DMS153 (cell line): ENCODE results near the gene CRYBG3.

ENCODE experiments used
- DNase-seq: peaks from one replicate; lab custom pipeline; 2025; lab: John Stamatoyannopoulos, UW

The CRYBG3 gene

DNA sequence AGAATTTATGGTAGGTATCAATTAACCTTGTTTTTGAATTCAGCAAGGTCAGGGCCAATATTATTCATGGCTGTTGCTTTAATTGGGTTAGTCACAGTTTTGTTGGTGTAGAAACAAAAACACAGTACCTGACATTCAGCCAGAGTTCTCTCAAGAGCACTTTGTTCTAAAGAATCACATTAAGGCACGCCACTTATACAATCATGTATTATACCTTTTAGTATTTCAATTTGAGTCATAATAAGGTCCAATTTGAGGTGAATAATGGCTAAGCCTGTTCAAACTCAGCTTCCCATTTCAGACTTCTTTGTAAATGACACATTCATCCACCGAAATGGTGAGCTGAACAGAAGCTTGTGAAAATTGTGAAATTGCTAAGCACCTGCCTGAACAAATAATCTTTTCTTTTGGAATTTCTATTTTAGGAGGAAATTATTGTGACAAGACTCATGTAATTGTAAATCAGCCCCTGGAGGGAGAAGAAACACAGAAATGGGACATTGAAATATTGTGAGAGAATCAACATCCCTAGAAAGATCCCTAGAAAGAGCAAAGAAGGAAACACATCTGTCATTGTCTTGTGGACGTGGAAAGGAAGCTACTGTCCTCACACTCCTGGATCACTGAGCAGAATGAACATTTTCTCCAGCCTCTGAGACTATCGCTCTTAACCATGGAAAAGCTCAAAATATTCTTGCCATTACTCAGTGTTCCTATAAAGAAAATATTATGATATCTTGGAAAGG is 121.2 kb downstream of the CRYBG3 start:
- DNase-seq, result peak; percentile 29

DNA sequence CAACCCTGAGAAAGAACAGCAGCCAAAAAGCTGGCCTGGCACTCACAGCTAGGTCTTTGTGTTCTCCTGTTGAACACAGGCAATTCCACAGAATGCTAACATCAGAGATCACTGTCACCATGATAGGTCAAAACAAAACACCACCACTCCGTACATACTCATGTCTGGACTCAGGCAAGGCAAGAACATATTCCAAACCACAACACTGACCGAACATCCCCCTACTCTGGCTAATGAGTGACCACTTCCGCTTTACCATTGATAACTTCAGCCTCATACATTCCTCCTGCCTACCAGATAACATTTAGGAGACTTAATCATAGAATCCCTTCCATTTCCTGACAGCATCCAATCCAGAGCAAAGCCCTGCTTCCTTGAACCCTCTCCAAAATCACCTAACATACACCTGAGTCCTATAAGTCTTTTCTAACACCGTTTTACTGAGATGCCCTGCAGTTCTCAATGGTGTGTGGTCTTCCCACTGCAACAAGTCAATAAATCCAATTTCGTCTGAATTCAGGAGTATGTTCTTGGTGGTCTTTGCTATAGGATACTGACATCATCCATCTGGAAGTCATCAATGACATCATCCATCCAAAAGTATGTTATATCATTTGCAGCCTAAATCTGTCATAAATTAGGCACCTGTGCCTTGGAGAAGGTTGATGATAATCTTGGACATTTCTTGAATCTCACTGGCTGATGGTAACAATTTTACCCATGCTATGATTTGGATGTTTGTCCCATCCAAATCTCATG is 126.7 kb downstream of the CRYBG3 start:
- no peak for DNase-seq

DNA sequence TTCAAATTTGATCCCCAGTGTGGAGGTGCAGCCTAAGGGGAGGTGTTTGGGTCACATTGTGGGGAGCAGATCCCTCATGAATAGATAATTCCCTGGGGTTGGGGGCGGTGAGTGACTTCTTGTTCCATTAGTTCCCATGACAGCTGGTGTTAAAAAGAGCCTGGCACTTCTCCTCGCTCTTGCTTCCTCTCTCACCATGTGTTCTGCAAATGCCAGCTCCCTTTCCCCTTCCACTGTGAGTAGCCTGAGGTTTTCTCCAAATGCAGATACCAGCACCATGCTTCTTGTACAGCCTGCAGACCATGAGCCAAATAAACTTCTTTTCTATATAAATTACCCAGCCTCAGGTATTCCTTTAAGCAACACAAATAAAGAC is 127.3 kb downstream of the CRYBG3 start:
- no peak for DNase-seq

GRCh38 chr3:97949743-97950142 is 127.9 kb downstream of the CRYBG3 start:
- DNase-seq, result no peak

DNA sequence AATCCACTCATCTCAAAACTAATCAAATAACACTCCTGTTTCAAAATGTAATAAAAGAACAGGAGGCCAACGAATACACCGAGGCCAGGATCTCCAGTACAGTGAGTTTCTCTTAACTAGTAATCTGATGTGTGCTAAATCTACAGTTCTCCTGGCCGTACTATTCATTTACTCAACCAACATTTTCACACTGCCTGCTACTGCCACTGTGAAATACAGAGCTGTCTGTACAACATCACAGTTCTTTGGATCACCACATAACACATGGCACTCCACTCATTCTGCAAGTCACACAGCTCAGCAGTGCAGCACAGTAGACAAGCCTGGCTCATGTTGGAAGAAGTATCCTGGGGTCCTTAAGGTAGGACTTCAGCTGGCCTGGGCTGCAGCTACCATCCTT is 128.5 kb downstream of the CRYBG3 start:
- no peak for DNase-seq

- no peak for DNase-seq
These were observed 130.5 kb downstream of the CRYBG3 start for GRCh38 chr3:97952280-97952679.

- no peak for DNase-seq
These were observed 131.1 kb downstream of the CRYBG3 start for GRCh38 chr3:97952872-97953271.

GRCh38 chr3:97954228-97954827 is 132.5 kb downstream of the CRYBG3 start:
- no peak for DNase-seq

DNA sequence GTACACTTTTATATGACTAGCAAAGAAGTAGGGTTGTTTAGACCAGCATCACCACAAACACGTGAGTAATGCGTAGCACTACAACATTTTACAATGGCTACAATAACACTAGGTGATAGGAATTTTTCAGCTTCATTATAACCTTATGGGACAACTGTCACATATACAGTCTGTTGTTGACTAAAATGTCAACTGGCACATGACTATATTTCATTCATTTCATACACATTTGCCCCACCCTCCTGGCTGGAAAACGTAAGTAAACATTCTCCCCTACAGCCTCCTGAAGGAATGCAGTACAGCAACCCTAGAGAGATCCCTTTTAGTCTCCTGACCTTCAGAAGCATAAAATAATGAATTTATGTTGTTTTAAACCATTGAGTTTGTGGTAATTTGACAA is 134.2 kb downstream of the CRYBG3 start:
- DNase-seq, result no peak

DNA sequence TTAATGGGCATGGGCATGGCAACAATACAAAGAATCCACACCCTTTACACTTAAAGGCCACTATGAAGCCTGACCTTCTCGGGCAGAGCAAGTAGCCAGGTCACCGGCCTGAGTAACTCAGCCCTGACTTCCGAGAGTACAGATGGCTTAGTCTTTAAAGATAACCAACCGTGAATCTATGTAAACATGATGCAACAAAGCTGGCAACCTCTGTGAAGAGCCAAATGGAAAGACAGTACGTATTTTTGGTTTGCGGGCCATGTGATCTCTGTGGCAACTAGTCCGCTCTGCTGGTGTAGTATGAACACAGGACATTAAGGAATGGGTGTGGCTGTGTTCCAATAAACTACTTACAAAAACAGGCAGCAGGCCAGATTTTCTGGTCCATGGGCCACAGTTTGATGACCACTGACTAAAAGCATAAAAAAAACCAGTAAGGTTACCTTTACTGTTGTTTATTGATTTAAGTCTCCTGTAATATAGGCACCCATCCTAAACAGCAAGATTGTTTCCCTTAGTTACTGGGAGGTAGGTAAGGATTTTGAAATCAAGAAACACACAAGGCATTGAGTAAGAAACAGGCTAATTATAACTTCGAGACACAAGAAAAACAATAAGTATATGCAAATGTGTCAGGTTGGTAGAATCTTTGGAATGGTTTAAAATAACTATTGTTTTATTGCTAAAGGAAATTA is 136.0 kb downstream of the CRYBG3 start:
- peak; percentile 26 for DNase-seq

GRCh38 chr3:97958396-97958795 is 136.6 kb downstream of the CRYBG3 start:
- DNase-seq, result no peak

GRCh38 chr3:97958796-97959195 is 137.0 kb downstream of the CRYBG3 start:
- DNase-seq, result no peak

- DNase-seq, result no peak
These were observed 138.1 kb downstream of the CRYBG3 start for GRCh38 chr3:97959872-97960271.

GRCh38 chr3:97960551-97960950 is 138.7 kb downstream of the CRYBG3 start:
- no peak for DNase-seq

DNA sequence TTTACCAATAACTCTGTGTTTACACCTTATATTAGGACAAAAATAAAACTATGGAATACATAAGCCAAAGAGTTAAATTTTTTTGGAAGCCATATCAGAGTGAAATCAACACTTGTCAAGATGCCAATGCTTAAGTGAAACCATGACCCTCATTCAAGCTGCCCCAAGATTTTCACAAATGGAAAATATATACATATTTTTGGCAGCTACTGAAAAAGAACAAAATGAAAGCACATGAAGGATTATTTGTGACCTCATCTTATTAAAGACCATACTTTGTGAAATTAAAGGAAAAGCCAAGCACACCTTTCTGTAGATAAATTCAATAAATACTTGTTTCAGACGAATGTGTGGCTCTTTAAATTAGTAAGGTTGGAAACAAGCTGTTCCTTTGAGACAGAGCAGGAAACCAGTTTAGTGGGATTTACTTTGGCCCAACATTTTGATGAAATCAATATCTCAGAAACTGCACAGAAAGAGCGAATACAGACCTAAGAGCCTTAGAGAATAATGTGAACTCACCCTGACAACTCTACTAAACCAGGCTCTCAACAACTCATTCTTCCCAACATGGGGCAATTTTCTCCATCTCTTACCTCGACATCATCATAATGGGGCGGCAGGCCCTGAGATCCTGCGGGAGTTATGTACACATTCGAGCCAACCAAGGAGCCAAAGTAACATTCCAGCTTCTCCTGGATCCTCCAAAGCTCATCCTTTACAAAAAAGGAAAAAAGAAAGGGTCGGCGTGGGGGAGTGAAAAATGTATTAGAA is 139.4 kb downstream of the CRYBG3 start:
- no peak for DNase-seq

- DNase-seq, result no peak
These were observed 146.2 kb downstream of the CRYBG3 start for GRCh38 chr3:97967966-97968365.

GRCh38 chr3:97968376-97968775 is 146.6 kb downstream of the CRYBG3 start:
- no peak for DNase-seq

DNA sequence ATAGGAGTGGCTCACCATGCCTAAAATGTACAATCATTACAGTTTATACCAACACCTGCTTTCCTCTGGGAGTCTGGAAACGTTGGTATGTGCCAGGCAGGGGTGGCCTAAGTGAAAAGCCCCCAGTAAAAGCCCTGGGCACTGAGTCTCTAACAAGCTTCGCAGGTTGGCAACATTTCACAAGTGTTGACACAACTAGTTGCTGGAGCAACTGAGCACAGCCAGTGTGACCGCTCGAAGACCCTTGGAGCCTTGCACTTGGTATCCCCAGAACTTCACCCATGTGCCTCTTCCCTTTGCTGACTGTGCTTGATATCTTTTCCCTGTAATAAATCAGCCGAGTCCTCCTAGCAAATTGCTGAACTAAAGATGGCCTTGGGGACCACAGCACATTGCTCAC is 147.7 kb downstream of the CRYBG3 start:
- no peak for DNase-seq

GRCh38 chr3:97970156-97970555 is 148.3 kb downstream of the CRYBG3 start:
- no peak for DNase-seq

DNA sequence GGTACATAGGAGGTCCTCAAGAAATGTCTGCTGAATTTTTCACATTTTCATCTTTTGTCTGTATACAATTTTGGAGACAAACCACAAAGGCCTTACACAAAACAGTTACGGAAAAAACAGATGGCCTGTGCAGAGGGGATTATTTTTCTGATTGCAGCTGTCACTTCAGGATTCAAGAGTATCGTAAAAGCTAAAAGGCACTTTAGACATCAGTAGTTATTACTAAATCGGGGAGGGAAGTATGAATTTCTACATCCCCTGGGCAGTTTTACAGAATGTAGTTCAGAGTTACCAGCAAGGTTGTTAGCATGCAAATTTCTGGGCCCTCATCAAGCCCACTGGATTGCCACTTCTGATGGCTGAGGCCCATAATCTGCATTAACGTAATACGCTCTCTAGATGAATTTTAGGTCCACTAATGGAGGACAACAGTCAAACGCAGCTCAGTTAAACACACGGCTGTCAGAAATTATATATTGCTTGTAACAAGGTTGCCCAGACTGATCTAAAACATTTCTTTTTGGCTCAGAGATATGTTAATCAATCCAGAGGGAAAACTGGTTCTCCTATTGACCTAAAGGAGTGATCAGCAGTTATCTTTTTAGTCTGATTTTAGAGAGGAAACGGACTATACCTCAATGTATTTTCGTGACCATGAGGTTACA is 149.3 kb downstream of the CRYBG3 start:
- no peak for DNase-seq
